DMS79 (cell line): ENCODE measurements around the gene ABL2.
"Not testable (repeated sequence)": the region's sequence is repeated elsewhere in the genome, so short reads cannot be mapped to it uniquely, and the experiment has no call there.

ENCODE experiments used
- DNase-seq: peaks from one replicate; lab custom pipeline; 2025; lab: John Stamatoyannopoulos, UW

Gene ABL2

GRCh38 chr1:179135707-179136106, 93.8 kb downstream of the ABL2 start:
- not testable (repeated sequence) for DNase-seq

- DNase-seq: not testable (repeated sequence)
These were observed 94.3 kb downstream of the ABL2 start for GRCh38 chr1:179135168-179135567.

DNA sequence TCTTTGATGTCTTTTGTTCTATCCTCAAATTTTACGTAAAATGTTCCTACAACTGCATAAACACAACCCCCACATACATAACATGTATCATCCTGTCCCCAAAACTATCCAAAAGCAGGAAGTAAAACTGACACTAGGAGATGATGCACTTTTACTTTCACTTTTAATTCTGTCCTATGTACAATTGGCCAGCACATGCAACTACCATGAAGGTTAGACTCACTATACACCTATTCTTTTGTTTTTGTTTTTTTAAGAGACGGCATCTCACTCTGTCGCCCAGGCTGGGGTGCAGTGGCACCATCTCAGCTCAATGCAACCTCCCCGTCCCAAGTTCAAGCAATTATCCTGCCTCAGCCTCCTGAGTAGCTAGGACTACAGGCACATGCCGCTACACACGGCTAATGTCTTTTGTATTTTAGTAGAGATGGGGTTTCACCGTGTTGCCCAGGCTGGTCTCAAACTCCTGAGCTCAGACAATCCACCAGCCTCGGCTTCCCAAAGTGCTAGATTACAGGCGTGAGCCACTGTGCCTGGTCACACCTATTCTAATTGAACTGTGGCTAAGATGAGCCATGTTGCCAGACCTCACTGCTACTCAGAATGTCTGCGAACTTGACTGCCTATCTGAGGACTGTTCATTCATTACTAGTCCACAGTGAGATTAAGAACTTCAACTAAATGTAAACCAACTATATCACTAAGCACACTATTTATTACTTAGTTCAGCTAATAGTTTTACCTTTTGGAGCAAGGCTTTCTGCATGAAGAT, 99.6 kb downstream of the ABL2 start:
- DNase-seq: no peak

DNA sequence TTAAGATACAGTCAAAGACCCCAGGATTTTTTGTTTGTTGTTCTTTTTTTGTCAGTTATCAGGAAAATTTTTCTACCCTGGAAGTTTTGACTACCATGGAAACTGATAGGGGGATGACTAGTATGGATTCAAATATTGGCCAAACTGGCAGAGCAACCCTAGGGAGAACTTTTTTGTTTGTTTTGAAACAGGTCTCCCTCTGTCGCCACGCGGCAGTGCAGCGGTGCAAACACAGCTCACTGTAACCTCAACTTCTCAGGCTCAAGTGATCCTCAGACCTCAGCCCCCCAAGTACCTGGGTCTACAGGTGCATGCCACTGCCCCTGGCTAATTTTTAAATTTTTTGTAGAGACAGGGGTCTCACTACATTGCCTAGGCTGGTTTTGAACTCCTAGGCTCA, 101.0 kb downstream of the ABL2 start:
- DNase-seq: no peak

- DNase-seq: no peak
These were observed 102.1 kb downstream of the ABL2 start for GRCh38 chr1:179127163-179127895.

GRCh38 chr1:179126338-179127060, 103.0 kb downstream of the ABL2 start:
- DNase-seq: no peak

- no peak for DNase-seq
These were observed 104.6 kb downstream of the ABL2 start for GRCh38 chr1:179124873-179125272.

DNA sequence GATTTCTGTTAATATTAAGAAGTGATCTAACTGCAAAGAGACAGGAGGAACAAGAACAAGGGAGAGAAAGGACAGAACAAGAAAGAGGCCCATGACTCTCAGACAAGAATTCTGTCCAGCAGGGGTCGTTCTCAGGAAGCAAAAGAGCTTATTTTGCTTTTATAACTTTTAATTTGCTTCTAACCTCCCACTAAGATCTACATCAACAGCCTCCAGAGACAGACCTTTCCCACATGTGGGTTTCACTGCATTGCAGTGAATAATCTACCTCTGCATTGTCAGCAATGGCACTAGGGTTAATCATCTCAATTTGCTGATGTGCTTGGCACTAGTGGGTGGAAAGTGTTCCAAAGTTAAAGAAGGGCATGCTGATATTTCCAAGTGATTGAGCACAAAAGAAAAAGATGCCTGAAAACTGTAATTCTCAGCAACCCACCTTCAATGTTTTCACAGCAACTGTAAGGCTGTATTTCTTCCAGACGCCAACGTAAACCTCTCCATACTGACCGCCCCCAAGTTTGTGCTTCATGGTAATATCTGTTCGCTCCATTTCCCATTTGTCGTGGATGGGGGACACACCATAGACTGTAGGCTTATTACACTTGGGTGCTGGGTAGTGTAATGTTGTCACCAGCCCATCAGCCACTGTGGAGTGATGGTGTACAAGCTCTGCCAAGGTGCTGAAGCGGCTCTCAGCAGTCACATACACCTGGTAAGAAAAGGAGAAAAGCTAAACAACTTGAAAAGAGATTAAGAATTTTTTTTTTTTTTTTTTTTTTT, 108.1 kb downstream of the ABL2 start:
- DNase-seq: no peak

DNA sequence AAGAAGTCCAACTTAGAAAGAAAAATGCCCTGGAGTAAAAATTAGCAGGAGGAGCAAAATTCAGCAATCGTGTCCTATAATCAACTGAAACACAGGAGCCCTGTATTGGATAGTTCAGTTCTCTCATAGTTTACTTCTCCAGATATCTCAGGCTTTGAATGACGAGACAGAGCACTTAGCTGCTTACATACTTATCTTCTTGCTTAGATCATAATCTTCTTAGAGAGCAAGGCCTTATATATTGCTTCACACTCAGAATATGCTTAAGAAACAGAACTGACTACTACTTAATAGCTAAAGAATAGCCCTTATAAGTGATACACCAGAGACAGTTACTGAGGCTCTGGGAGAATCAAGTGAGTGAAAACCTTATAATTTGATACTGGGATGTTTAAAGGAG, 108.7 kb downstream of the ABL2 start:
- DNase-seq: no peak

GRCh38 chr1:179119513-179119912, 110.0 kb downstream of the ABL2 start:
- no peak for DNase-seq

DNA sequence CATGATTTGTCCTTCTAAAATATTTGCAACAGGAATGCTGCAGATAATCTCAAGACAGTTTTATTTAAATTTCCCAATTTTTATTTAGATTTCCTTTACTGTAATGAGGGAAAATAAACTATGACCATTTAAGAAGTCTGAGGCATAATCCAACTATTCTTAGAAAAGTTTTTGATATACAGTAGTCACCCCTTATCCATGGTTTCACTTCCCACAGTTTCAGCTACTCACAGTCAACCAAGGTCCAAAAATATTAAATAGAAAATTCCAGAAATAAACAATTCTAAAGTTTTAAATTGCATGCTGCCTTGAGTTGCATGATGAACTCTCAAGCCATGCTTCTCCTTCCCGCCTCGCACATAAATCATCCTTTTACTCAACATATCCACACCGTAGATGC, 114.3 kb downstream of the ABL2 start:
- no peak for DNase-seq

- DNase-seq: no peak
These were observed 120.8 kb downstream of the ABL2 start for GRCh38 chr1:179108644-179109043.

GRCh38 chr1:179107706-179108629, 121.5 kb downstream of the ABL2 start:
- no peak for DNase-seq

GRCh38 chr1:179105393-179105792, 124.1 kb downstream of the ABL2 start:
- DNase-seq: no peak

DNA sequence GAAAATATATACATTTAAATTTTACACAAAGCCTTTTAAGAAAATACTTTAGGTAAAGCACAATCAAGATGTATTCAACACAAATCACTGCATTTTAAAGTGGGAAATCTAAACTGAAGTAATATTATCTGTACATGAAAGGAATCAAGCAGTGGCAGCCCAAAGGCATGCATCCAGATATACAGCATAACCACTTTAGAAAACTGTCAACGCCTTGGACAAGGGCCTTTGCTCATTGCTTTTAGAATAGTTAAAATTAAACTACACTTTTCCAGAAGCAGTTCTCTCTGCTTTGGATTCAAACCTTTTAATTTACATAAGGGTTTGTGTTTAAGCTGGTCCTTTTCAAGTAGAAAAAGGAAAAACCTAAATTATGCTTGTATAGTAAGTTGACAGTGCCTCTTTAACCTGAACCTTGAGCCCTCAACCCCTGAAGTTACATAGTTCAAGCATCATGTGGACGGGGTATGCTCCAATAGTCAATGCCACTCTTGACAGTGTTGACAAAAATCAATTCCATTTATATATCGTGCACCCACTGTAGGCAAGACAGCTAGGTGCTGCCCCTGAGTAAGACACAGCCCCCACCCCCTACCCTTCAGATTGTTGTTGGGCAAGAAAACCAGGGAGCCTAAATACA, 124.7 kb downstream of the ABL2 start:
- no peak for DNase-seq

DNA sequence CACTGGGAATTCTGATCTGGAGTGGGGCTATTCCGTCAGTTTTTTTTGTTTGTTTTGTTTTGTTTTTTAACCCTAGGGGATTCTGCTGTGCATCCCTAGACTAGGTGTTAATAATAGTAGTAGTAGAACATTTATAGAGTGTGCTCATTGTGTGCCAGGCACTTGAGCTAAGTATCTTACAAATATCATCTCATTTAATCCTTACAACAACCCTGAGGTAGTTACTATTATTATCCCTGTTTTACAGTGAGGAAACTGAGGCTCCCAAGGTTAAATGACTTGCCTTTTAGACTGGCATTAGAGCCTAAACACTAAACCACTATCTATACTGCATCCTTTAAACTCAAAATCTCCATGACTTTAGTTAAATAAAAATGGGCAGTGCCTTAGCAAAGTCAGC, 125.5 kb downstream of the ABL2 start:
- no peak for DNase-seq

DNA sequence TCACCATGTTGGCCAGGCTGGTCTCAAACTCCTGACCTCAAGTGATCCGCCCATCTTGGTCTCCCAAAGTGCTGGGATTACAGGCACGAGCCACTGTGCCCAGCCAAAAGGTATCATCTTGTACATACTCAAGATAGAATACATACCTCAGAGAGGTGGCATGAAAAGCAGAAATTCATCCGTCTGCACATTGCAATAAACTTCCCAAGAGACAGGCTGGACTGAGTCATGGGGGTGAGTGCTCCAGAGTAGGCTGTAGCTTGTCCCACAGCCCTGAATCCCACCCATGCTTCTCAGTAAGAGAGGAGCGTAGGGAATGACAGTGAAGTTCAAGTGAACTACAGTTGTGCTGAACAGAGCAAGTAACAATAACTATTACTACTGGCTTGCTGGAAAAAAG, 127.9 kb downstream of the ABL2 start:
- no peak for DNase-seq

DNA sequence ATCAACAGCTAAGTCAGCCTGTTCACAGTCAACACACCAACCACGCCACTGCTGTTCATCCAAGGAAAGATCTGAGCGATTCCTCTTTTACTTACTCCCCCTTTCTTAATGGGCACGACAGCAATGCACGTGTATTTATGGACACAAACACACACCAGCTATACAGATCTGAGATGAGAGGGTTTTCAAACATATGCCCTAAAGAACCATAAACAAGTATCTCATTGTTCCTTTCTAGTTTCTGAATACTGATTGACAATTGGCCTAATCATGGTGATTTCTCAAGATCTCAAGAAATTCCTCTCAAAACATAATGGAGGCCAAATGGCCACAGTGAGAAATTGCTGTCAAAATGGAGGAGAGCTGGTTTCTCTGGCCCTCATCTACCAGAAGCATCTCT, 129.6 kb downstream of the ABL2 start:
- DNase-seq: no peak

DNA sequence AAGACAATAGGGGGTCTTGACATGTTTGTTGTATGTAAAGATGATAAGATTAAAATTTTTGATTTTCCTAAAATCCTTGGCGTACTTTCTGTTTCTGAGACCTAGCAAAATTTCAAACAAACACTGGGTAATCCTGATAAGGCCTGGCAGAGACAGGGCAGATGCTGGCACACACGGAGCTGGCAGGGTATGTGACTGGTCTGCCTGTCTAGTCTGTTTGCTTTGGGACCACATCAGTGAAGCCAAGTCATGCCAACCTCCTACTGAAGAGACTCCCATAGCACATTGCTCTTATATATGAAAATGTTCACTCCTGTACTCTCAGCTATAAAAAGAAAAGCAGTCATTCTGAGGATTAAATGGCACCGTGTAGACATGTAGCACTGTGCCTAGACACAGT, 133.6 kb downstream of the ABL2 start:
- DNase-seq: no peak

DNA sequence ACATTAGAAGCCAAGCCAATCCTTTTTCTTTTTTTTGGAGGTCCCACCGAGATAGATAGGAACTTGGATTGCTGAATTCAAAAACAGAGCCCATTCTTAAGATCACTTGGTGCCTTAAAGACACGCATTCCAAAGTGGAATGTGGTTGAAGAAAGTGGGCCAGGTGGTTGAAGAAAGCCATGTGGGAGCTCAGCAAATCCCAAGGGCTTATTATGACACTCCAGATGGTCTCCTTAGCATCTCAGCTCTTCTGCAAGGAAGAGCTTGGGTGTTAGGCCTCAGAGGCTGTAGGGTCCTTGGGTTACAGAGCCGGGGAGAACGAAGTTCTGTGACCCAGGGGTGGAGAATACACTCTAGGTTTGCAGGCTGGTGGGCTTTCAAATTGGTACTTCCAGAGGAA, 134.1 kb downstream of the ABL2 start:
- no peak for DNase-seq

- no peak for DNase-seq
These were observed 134.7 kb downstream of the ABL2 start for GRCh38 chr1:179094818-179095217.
